HG03196 (cell line): ENCODE data around the gene ADGRB2.
"Not testable (repeated sequence)": the region's sequence is repeated elsewhere in the genome, so short reads cannot be mapped to it uniquely, and the experiment has no call there.

Source experiments
- ATAC-seq: cut with Tn5 transposase; IDR thresholded peaks from one replicate; pipeline ENCODE4 v1.9.1; 2021; ENCODE audit not compliant: unreplicated experiment

Gene ADGRB2

DNA sequence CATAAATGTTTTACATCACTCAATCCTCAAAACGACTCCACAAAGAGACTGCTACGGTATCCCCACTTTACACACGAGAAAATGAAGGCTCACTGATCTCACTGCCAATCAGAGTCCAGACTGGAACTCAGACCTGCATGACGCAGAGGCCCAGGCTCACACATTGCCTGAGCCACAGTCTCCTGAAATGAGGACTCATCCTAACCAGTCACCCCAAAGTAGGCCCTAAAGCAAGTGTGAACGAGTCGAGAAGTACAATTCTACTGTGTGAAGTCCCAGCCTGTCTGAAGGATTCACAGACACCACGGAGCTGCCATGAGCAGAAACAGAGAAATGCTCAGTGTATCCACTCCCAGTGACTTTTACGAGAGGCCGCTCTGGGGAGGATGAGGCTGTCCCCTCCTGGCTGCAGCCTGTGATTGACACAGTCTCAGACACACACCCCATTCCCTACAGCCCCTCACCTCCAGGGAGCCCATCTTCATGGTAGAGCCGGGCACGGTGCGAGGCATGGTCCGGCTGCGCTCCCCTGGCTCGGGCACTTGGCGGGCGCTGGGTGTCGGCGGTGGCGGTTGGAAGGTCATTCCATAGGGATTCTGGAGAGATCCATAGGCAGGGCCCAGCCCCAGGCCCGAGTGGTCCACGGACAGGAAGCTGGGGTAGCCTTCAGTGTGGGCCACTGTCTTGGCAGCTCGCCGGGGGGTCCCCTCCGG lies 33.6 kb downstream of the ADGRB2 start:
- no peak for ATAC-seq

DNA sequence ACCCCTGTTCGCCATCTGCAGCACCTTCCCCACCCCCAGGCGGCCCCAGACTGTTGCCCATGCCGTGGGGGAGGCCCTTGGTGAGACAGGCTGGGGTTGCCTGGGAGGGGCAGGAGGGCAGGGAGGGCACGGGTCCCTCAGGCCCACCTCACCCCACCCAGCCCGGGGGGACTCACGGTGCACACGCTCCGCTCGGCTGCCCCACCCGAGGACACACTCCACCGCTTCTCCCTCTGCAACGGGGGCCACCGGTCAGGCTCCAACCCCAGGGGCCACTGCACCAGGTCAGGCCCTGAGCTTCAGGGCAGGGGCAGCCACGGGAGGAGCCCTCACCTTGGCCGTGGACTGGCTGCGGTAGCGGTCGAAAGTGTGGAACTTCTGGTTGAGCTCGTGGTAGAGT lies 36.3 kb downstream of the ADGRB2 start:
- ATAC-seq = no peak

DNA sequence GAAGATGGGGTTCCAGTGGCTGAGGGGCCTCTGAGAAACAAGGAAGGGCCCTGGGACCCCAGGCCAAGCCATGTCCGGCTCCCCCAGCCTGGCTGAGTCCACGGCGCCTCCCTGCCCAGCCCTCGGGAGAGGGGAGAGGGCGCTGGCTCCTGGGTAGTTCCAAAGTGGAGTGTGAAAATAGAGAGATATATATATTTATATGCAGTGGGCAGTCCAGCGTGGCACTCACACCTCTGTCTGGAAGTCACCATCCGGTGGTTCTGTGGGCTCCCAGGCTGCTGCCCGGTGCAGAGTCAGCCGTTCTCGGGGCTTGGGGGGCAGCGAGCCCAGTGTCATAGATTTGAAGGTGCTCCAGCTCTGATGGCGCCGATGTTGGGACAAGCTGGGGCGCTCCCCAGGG lies 36.9 kb downstream of the ADGRB2 start:
- ATAC-seq = no peak

DNA sequence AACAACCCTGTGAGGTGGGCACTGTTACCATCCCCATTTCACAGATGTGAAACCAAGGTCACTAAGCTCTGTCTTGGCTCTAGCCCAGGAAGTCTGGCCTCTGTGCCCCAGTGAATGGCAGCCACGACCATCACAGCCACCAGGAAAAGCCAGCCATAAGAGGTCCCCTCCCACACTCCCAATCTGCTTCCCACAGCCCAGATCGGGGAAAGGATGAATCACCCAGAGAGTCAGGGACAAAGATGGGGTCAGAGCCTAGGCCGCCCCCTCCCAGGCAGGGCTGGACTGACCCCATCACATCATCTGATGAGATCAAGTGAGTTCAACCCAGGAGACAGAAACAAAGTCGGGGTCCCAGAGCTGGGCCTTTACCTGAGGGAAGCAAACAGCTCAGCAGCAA lies 37.4 kb downstream of the ADGRB2 start:
- ATAC-seq = no peak

DNA sequence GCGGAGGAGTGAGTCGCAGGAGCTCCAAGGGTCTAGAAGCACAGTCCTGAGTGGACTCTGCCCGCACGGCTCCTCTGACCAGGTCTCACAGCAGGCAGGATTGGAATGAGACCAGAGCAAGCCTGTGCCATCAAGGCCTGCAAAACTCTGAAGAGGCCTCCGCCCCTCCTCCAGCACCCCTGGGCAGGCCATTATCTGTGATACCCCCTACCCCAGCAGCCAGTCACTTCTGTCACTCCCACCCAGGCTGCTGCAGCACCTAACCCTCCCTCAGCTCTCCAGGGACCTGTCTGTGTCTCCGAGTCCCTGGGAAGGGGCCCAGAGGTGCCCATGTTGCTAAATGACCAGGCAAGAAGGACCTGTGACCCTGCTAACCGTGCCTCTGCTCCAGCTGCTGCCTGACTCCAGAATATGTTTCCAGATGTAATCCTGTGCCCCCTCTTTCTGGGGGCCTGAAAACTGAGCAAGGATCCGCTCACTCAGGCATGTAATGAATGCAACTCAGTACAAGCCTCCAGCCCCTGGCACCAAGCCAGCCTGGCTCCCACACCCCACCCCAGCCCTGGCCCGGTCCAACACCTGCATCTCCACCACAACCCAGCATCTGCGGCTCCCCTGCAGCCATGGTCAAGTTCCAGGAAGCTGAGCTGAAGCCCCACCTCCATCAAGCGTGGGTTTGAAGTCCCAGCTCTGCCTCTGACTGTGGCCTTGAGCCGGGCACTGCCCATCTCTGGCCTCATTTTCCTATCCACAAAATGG lies 38.2 kb downstream of the ADGRB2 start:
- no peak for ATAC-seq

DNA sequence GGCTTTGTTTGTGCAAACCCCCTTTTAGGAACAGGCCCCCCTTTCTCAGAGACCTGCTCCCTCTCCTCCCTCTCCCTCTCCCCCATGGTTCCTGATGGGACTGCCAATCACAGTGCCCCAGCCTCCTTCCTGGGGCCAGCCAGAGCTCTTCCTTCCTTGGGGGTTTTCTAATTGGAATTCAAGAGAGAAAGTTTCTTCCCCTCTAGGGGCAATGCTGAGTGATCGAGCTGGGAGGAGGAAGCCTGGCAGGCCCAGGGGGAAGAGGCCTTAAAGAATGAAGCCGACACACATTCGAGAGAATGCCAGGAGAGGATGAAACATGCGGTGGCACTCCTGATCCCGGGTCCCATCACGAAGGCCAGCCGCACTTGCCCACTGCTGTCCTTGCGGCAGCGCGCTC lies 39.0 kb downstream of the ADGRB2 start:
- no peak for ATAC-seq

DNA sequence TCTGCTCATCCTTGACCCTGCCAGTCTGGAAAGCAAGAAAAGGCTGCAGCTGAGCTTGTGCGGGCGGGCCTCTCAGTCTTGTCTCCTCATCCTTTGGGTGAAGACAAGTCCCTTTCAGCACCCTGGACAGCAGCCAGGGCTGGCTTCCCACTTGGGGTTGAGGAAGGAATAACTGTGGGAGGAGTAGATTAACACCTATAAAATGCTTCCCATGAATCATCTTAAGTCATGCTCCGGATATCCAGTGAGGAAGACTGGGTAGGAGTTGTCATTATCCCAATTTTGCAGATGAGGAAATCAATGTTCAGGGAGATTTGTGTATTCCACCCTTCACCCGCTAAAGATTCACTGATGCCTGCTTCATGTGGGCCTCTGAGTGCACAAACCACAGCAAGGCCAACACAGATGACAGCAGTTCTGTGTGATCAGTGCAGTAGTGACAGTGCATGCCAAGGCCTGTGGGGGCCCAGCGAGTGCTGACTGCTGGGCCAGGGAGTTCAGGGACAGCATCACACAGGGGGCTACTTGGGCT lies 40.2 kb downstream of the ADGRB2 start:
- ATAC-seq = no peak

DNA sequence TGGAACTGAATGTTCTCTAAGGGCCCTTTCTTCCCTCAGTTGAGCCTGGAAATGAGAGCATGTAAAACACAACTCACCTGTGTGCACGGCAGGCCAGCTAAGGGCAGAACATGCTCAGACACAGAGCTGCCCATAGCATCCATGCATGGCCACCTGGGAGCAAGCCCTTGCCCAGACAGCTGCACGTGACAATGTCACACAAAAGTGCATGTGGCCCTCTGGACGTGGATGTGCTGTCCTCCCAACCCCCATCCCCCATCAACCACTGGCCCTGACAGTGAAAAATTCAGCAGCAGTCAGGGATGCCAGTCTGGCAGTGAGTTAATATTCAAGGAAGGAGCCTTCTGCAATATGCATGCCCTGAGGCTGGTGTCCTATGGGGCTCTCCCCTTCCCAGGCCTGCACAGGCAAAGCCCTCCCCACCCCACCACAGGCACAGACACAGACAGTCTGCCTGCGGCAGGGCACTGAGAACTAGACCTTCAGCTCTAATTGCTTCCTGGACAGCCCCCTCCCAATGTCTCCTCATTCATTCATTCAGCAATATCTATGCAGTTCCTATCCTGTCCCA lies 45.7 kb downstream of the ADGRB2 start:
- no peak for ATAC-seq

DNA sequence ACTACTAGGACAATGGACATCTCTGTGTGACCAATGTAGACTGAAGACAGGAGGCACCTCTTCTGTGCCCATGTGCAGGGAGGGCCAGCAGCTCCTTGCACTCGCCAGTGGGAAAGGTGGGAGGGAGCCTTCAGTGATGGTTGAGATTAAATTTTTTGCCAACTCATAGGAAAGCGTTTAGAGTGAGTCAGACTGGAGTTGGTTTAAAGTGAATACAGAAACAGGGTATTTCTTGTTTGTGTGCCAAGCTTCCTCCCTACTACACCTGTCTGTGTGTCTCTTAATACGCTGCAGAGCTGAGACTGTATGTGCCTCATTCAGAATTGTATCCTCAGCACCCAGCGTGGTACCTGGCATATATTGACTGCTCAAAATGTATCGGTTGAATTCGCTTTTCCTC lies 46.8 kb downstream of the ADGRB2 start:
- no peak for ATAC-seq

DNA sequence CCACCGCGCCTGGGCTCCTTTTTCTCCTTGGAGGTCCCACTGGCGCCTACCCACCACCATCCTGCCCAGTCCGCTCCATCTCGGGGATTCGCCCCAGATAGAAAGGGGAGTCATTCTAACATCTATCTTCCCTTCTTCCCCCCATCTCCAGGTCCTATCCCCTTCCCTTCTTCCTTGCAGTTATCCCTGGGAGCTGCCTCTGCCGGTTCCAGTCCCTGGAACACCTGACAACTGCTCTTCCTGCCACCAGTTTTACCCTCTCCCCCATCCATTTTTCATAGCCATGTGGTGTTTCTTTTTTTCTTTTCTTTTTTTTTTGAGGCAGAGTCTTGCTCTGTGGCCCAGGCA lies 48.3 kb downstream of the ADGRB2 start:
- no peak for ATAC-seq

DNA sequence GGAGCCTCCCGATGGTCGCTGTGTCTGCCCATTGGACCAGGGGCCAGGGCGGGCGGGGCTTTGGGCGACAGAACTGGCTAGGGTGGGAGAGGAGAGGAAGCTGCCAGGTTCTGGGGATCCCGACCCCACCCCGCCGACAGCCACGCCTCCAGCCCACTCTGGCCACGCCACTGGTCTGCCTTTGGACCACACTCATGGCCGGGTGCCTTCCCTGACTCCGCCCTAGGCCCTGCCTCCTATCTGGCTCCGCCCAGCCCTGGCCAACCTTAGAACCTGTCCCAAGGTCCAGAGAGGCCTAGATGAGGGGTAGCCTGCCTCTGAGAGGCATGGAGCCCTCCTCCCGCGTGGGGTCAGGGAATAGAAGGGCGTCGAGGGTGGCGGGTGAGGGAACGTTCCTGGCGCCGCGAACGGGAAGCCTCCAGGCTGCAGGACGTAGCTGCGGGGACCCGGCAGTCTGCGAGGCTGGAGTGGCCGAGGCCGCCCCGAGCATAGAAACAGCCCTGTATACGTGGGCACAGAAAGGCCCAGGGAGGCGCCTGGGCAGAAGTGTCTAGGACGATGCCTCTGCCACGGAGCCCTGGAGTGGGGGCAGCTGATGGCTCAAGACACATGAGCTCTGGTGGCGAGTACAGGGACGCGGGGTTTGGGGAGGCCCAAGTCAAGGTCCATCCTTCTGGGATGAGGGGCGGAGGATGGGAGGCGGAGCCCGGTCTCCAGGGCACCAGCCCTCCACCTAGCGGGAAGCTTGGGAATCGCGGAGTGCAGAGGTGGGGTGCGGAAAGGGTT lies 48.9 kb downstream of the ADGRB2 start:
- no peak for ATAC-seq

DNA sequence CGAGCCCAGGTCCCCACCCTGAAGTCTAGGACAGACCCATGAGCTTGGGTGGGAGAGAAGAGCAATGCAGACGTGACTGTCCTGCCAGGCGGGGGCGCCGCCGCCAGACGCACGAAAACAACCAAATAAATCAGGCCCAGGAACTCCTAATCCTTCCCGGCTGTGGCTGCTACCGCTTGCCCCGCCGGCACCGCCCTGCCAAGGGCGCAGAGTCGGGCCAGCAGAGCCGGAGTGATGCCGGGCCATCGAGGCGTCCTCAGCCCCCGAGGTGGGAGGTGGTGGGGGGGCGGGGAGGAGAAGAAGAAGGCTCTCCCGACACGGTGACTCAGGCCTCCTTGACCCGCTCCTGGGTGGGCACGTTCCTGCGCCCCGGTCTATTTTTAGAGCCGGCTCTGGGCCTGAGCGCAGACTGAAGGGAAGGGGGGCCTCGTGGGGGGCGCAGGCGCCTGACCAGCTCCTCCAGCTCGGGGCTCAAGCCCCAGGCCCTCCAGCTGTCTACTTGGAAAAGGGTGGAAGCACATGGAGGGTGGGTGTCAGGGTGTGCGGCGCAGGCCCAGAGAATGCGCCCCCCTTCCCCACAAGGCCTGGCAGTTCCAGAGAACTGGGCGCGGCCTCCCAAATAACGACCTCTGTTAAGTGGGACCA lies 49.6 kb downstream of the ADGRB2 start:
- ATAC-seq = no peak

DNA sequence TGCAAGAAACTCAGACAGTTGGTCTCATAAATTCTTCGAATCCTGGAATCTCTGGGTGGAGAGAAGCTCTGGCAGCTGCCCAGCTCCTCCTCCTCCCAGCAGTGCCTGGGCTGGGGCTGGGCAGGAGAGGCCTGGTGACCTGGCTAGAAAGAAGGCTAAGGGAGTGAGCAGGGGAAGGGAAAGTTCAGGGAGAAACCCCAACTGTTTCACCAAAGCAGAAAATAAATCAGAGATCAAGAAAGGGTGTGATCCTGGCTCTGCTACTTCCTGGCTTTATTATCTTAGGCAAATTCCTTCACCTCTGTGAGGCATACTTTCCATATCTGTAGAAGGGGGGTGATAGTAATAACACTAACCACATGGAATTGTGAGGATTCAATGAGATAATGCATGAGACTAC lies 51.5 kb downstream of the ADGRB2 start:
- ATAC-seq = no peak

DNA sequence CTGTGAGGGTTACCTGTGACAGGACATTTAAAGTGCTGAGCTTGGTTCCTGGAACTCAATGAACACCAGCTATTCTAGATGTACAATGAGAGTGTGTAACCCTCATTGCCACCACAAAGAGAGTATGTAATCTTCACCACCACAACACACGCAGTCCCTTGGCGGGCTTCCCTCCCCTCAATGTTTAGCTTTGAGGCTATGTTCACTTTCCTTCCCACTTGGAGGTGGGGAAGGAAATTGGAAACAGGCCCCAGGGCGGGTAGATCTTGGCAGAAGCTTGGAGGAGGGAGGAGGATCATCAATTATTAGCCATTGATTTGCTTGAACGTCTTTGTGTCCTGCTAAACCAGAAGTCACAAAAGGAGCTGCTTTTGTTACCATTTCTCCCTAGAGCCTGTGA lies 52.1 kb downstream of the ADGRB2 start:
- ATAC-seq = no peak

DNA sequence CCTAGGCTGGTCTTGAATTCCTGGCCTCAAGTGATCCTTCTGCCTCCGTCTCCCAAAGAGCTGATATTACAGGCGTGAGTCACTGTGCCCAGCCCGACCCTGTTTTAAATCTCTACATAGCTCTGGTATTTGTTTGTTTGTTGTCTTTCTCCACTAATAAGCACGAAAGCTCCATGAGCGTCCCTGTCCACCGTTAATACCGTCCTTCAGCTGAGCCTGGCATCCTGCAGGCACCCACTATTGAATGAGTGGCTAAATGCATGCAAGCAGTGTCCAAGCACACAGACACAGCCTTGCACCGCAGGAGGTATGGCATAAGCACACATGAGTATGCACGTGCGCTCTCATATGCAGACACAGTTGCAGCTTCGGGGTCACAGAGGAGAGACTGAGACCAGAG lies 55.8 kb downstream of the ADGRB2 start:
- no peak for ATAC-seq

DNA sequence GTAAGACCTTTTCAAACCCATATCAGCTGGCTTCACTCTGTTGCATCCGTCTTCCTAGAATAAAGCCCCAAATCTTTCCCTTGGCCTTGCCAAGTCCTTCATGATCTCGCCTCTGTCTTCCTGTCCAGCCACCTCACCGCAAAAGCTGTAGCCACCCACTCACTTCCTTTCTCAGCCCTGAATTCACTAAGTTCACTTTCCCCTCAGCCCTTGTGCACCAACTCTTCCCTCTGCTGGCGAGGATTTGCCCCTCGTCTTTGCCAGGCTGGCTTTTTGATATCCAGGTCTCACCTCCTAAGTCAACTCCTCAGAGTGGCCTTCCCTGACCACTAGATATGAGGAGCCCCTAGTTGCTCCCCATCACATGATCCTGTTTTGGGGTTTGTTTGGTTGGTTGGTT lies 56.4 kb downstream of the ADGRB2 start:
- ATAC-seq = no peak

DNA sequence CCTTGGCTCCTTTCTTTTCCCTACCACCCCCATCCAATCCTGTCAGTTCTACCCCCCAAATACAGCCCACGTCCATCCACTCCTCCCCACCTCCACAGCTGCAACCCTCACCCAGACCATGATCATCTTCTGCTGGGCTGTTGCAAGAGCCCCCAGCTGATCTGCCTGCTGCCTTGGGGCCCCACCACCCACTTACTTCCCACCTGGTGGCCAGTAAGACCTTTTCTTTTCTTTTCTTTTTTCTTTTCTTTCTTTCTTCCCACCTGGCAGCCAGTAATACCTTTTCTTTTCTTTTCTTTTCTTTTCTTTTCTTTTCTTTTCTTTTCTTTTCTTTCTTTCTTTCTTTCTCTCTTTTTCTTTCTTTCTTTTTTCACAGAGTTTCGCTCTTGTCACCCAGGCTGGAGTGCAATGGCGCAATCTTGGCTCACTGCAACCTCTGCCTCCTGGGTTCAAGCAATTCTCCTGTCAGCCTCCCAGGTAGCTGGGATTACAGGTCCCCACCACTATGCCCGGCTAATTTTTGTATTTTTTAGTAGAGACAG lies 57.0 kb downstream of the ADGRB2 start:
- ATAC-seq = not testable (repeated sequence)

DNA sequence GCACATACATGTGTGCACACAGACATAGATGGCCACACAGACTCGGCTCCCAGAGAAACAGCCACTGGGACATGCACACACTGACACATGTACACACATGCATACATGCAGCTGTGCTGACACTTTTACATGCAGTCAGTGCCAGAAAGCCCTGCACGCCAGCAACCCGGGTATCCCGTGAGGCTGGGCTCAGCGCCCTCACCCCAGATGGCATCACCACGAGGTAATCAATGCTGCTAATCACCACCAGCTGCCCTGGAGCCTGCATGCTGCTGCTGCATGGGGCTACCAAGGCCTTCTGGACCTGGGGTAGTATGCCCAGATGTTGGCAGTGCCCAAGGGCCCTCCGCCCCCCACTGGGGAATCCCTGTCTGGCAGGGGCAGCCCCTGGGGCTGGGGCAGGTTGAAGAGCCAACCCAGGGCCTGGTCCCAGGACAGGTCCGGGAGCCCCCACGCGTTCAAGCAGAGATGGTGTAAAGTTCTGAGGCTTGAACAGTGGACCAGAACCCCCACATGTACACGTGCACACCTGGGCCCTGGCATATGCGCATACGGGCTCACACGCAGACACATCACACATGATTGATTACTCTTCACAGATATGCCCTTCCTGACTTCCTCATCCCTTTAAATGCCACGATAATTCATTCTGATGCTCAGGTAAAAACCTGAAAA lies 57.6 kb downstream of the ADGRB2 start:
- no peak for ATAC-seq

DNA sequence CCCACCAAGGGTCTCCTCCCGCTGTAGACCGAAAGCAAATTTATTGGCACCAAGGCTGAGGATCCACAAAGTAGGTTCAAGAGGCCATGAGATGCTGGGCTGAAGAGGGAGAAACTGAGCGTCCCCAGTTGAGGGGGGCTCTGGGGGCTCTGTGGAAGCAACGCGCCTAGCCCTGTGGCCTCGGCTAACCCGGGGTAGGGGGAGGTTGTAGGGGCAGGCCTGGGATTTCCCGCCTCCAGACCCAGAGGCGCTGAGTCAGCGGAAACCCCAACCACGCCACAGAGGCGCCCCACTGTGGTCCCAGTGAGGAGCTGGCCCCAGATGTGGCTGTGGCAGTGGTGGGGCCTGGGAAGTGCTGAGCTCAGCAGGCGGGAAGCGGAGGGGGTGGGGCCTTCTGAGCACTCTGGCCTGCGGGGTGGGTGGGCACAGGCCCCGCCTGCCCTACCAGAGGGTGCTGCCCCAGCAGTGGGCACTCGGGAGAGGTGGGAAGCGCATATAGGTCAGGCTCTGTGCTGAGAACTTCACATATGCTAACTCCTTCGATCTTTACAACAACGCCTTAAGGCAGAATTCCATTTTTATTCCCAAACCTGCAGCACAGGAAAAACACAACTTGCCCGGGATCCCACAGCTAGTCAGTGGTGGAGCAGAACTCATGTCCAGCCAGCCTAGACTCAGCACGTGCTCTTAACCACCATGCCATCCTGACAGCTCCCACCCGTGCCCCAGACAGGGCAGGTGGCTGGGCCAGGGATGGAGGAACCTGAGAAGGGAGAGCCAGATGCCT lies 58.9 kb downstream of the ADGRB2 start:
- no peak for ATAC-seq
